Measurements from ENCODE around the gene TTLL3.
A peak's percentile ranks its signal among the peaks of the same experiment; 100 is the strongest.
"Not testable (repeated sequence)": the region's sequence is repeated elsewhere in the genome, so short reads cannot be mapped to it uniquely, and the experiment has no call there.

The TTLL3 gene

DNA sequence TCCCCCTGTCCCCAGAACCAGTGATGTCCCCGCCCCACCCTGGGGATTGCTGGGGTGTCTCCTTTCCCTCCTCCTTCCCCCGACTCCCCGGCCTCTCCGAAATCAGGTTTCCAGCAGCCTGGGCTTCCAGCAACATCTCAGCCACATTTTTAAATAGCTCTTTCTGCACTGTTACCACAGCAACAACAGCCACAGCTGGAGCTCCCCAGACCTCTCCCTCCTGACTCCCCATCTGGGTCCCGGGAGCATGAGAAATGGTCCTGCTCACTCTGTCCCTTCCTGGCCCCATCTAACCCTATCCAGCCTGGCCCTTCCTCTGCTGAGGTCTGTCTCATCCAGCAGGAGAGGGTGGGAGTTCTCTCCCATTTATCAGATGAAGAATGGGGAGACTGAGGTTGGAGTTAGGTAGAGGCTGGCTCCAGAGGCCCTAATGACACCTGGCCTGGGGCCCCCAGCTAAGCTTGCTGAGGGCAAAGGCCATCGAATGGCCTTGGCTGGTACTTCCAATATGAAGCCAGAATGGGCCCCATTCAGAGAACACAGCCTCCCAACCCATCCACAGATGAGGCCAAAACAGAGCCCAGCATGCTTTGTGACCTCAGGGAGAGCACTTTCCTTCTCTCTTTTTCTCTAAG is 41.8 kb upstream of the TTLL3 start:
- DNase-seq (ENCODE audit: extremely low read depth, low read depth): no peak
- TF ChIP-seq, protein P1, sequence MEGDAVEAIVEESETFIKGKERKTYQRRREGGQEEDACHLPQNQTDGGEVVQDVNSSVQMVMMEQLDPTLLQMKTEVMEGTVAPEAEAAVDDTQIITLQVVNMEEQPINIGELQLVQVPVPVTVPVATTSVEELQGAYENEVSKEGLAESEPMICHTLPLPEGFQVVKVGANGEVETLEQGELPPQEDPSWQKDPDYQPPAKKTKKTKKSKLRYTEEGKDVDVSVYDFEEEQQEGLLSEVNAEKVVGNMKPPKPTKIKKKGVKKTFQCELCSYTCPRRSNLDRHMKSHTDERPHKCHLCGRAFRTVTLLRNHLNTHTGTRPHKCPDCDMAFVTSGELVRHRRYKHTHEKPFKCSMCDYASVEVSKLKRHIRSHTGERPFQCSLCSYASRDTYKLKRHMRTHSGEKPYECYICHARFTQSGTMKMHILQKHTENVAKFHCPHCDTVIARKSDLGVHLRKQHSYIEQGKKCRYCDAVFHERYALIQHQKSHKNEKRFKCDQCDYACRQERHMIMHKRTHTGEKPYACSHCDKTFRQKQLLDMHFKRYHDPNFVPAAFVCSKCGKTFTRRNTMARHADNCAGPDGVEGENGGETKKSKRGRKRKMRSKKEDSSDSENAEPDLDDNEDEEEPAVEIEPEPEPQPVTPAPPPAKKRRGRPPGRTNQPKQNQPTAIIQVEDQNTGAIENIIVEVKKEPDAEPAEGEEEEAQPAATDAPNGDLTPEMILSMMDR (IDR thresholded peaks at IDR 0.05; ENCODE audit: low read depth, low read length): no peak

DNA sequence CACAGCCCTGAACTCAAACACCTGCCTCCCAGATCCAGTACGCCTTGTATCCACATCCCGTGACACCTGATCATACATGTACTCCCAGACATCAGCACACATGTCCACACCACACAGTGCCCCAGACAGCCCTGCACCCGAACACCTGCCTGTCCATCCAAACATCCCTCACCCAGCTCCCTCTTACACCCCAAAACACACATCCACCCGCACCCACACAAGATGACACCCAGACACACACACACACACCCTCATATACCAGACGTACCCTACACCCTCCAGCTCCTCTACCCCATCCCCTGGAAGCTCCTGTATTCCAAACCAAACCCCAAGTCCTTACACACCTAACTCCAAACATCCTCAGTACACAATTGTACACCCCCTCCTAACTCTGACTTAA is 41.0 kb upstream of the TTLL3 start:
- TF ChIP-seq, protein P1 (IDR thresholded peaks at IDR 0.05; ENCODE audit: low read depth, low read length): no peak
- DNase-seq (ENCODE audit: extremely low read depth, low read depth): no peak

DNA sequence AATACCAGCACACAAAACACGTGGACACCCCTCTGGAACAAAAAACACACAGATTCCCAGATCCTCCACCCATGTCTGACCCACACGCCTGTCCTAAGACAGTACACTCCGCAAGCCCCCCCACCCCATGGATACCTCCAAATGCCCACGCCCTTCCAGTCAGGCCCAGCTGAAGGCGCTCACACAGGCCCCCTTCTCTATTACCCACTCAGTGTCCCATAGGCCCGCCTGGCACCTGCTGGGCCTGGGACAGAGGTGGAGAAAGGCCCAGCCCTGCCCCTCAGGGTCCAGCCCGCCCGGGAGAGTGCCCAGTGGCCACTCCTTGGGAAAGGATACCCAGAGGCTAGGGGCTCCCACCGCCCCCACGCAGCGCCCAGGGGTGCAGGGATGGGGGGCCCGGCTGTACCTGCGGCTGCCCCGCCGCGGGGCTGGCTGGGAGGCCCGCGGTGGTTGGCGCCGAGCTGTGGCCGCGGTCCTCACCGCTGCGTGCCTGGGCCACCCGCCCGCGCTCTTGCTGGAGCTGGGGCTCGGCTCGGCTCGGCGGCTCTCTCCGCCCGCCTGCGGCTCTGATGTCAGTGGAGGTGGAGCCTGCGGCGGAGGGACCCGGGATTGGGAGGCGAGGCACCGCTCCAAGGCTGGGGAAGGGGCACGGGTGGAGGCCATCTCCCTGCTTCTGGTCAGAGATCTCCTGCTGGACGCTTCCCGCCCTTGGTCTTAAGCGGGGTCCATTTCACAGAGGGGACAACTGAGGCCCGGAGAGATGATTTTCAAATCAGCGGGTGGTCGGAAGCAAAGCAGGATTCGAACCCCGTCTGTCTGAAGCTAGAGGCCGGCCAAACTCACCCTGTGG is 40.4 kb upstream of the TTLL3 start, which contains the start of gene CAMK1:
Gene CAMK1, minus strand, starts transcription at position 522 of the 850 bp plus-strand sequence. CDS start 2,198 bp downstream, outside the sequence.
- TF ChIP-seq, protein P1 (IDR thresholded peaks at IDR 0.05; ENCODE audit: low read depth, low read length): no peak
- peak; percentile 27 for DNase-seq (ENCODE audit: extremely low read depth, low read depth)

DNA sequence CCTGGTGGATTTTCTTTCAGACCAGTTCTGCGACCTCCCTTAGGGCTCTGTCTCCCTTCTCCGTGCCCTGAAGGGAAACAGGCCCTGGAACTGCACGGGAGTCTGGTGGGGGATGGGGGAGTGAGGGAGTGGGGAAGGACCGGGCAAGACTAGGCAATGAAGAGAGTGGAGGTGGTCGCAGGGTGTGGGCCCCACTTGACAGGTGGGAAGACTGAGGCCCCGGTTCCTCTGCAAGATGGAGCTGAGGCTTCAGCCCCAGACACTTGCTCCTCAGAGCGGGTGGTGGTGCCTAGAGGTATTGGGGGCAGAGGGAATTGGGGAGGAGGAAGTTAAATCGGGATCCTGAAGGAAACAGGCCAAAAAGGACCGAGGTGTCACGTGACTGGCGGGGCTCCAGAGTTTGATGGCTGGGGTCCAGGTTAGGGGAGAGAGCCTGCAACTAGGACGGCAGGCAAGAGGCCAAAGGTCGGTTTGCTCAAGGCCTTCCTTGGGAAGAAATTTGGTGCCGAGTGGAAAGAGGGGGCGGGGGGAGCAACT is 39.7 kb upstream of the TTLL3 start:
- no peak for DNase-seq (ENCODE audit: extremely low read depth, low read depth)
- TF ChIP-seq, protein P1 (IDR thresholded peaks at IDR 0.05; ENCODE audit: low read depth, low read length): no peak

DNA sequence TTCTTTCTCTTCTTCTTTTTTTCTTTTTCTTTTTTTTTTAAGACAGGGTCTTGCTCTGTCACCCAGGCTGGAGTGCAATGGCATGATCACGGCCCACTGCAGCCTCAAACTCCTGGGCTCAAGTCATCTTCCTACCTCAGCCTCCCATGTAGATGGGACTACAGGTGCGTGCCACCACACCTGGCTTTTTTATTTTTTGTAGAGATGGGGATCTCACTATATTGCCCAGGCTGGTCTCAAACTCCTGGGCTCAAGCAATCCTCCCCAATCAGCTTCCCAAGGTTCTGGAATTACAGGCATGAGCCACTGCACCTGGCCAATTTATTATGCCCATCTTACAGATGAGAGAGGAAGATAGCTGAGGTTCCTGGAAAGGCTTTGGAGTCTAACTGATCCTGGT is 39.1 kb upstream of the TTLL3 start:
- DNase-seq (ENCODE audit: extremely low read depth, low read depth): not testable (repeated sequence)

DNA sequence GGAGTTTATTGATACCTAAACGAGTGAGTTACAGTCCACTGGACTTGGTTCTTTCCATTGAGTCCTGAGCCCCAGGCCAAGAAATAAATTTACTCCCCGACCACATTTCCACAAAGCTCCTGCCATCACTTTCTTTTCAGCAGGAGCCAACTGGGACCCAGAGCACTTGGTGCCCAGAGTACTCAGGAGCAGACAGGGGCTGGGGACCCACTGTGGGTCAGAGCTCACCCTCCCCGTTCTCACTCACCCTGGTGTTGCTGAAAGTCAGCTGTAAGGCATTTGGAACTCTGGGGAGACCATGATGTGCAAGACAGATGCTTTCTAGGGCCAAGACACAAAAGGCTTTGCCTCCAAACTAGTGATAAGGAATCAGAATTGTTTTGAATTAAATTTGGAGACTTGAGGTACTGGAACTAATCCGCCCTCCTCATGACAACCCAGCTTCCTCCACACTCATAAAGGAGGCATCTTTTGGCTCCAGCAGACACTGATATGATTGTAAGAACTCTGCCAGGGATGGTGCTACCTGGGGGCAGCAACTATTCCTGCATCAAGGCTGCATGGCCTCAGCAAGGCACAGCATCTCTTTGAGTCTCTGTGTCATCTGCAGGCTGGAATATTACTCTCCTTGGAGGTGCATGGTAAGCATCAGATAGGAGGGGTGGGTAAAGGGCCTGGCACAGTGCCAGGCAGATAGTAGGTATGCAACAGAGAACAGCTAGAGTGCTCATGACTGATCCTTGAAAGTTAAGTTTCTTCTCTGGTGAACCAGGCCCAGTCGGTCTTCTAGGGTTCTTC is 33.0 kb upstream of the TTLL3 start:
- no peak for DNase-seq (ENCODE audit: extremely low read depth, low read depth)

DNA sequence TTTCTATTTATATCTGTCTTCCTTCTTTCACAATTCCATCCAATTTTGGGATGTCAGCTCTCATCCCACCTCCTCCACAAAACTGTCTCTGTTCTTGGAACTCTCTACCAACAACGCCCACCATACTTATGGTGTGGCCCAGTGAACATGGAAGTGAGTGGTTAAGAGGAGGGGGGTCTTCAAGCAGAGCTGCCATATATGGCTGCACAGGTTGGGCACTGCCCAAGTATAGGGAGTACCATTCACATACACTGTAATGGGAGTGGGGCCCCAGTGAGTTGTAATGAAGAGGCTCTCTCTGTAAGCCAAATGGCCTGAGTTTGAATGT is 32.4 kb upstream of the TTLL3 start:
- TF ChIP-seq, protein P1 (IDR thresholded peaks at IDR 0.05; ENCODE audit: low read depth, low read length): no peak
- DNase-seq (ENCODE audit: extremely low read depth, low read depth): no peak

More for the DNA sequence above, 33.0 kb upstream of the TTLL3 start:
- TF ChIP-seq, protein P1 (IDR thresholded peaks at IDR 0.05; ENCODE audit: low read depth, low read length): no peak
